PFSK-1 (cell line): ENCODE data around the gene VPS26B.

Source experiments
- FOXP2 ChIP-seq: optimal IDR thresholded peaks from 2 replicates; pipeline ENCODE3; 2011; ENCODE audit warnings: borderline replicate concordance, control low read depth, inconsistent platforms; ENCODE audit not compliant: insufficient read depth; ENCODE audit errors: extremely low read length, extremely low read depth
- POLR2AphosphoS5 ChIP-seq: IDR thresholded peaks from 2 replicates; pipeline ENCODE4 v1.6.1; 2012; ENCODE audit warnings: low read depth, mild to moderate bottlenecking, control low read depth, low read length, moderate library complexity
- SIN3A ChIP-seq: IDR thresholded peaks from 2 replicates; pipeline ENCODE4 v1.6.1; 2012; ENCODE audit warnings: mild to moderate bottlenecking, low read length, moderate library complexity, borderline replicate concordance; ENCODE audit not compliant: insufficient read depth
- TAF1 ChIP-seq: IDR thresholded peaks from 2 replicates; pipeline ENCODE4 v1.6.1; 2012; ENCODE audit warnings: low read length, control low read depth, borderline replicate concordance; ENCODE audit not compliant: insufficient read depth
- TF ChIP-seq, protein P1 (sequence below), 2 experiments: IDR thresholded peaks; 2 replicates each; pipeline versions ENCODE4 v1.6.1 to v1.8.0; 2011 to 2012; ENCODE audit warnings: low read depth in 2 of 2, low read length in 2 of 2, control low read depth in 1 of 2, inconsistent platforms in 1 of 2, mild to moderate bottlenecking in 1 of 2, moderate library complexity in 1 of 2; ENCODE audit not compliant: insufficient read depth in 1 of 2

The VPS26B gene

DNA sequence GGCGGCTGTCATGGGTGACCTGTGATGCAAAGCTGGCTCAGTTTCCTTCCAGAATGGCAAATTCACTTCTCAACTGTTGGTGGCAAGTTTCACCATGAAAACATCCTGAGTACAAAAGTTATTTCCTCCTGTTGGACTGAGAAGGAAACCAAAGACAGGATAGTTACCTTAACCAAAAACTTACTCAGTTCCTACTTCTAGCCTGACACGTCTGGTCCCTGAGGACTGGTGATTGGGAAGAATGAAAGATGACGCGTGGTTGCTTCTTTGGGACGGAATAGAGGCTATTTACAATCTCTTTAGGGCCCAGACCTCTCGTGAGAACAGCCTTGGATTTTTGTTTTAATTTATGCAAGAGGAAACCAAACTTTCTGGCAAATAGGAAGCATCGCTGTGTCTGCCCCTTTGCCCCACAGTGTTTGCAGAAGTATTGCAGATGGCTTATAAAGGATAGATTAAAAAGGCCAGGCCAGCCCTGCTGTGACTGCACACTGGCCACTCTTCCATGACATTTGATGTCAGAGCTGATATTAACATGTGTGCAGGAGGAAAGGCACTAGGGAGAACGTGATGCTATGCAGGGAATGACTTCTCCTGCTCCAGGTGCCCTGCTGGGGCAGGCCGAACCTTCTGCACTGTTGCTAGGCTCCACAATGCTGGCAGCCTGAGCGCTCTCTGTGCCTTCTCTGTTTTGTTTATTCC lies 7.6 kb downstream of the VPS26B start:
- TF ChIP-seq TAF1 (no peak), FOXP2 (no peak), SIN3A (no peak), POLR2AphosphoS5 (no peak)
- TF ChIP-seq, protein P1, sequence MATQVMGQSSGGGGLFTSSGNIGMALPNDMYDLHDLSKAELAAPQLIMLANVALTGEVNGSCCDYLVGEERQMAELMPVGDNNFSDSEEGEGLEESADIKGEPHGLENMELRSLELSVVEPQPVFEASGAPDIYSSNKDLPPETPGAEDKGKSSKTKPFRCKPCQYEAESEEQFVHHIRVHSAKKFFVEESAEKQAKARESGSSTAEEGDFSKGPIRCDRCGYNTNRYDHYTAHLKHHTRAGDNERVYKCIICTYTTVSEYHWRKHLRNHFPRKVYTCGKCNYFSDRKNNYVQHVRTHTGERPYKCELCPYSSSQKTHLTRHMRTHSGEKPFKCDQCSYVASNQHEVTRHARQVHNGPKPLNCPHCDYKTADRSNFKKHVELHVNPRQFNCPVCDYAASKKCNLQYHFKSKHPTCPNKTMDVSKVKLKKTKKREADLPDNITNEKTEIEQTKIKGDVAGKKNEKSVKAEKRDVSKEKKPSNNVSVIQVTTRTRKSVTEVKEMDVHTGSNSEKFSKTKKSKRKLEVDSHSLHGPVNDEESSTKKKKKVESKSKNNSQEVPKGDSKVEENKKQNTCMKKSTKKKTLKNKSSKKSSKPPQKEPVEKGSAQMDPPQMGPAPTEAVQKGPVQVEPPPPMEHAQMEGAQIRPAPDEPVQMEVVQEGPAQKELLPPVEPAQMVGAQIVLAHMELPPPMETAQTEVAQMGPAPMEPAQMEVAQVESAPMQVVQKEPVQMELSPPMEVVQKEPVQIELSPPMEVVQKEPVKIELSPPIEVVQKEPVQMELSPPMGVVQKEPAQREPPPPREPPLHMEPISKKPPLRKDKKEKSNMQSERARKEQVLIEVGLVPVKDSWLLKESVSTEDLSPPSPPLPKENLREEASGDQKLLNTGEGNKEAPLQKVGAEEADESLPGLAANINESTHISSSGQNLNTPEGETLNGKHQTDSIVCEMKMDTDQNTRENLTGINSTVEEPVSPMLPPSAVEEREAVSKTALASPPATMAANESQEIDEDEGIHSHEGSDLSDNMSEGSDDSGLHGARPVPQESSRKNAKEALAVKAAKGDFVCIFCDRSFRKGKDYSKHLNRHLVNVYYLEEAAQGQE (IDR thresholded peaks at IDR 0.05; ENCODE audit: insufficient read depth in 1 of 2, low read depth in 2 of 2, low read length in 2 of 2): no peak

DNA sequence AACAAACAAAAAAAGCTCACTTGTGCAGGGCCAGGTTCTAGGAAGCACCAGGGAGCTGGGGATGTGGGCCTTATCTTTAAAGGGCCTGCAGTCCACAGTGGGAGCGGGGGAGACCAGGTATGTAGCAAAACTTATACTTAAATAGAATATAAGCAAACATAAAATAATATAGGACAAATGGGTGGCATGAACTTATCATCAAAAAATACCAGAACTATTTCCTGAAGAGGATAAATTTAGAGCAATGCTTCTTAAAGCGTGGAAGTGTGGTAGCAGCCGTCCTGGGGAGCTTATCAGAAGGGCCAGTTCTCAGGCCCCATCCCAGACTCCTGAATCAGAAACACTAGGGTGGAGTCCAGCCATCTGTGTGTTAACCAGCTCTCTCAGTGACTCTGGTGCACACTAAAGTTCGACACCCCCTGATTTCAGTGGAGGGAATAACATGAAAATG lies 9.3 kb downstream of the VPS26B start:
- TF ChIP-seq SIN3A (no peak), TAF1 (no peak), POLR2AphosphoS5 (no peak), FOXP2 (no peak)
- TF ChIP-seq, protein P1 (IDR thresholded peaks at IDR 0.05; ENCODE audit: insufficient read depth in 1 of 2, low read depth in 2 of 2, low read length in 2 of 2): no peak

DNA sequence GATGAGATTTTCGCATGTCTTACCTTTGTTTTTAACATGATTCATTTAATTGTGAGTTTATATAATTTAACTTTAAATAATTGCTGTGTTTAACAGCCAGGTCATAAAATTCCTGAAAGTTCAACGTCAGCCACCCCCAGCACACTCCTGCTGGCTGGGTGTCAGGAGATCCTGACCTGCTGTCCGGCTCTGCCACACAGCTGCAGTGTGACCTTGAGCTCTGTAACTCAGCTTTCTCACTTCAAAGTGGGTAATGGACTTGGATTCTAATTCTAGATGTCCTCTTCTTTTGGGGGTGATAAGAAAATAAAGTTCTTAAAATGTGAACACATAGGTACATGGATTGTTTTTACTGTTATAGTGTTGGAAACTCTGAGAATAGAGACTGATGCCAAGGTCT lies 10.9 kb downstream of the VPS26B start:
- TF ChIP-seq SIN3A (no peak), TAF1 (no peak), FOXP2 (no peak), POLR2AphosphoS5 (no peak)
- TF ChIP-seq, protein P1 (IDR thresholded peaks at IDR 0.05; ENCODE audit: insufficient read depth in 1 of 2, low read depth in 2 of 2, low read length in 2 of 2): no peak

DNA sequence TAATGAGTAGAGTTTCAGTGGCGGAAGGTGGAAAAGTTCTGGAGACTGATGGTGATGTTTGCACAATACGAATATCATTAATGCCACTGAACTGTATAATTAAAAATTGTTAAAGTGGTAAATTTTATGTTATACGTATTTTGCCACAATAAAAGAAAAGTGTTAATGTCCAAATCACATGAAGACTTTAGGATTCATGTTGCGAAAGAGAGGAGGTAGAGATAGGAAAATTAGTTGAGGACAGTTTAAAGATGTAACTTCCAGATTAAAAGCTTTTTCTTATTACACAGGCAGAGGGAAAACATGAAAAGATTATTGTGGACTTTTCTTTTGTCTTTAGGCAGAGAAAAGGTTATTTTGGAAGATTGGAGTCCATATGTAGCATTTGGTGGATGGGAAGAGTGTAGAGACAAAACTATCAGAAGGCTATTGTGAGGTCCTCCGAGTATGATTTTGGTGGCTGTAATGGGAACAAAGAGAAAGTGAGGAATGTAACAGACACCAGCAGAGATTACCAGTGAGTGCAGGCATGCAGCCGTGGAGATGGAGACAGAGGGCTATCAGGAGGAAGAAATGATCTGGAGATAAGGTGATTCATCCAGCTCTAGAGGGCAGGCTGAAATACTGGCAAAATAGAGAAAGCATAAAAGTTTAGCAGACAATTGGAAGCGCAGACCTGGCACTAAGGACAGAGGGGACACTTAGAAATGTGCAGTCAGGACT lies 12.5 kb downstream of the VPS26B start:
- no peak for TF ChIP-seq TAF1
- no peak for TF ChIP-seq FOXP2
- TF ChIP-seq, protein P1 (IDR thresholded peaks at IDR 0.05; ENCODE audit: insufficient read depth in 1 of 2, low read depth in 2 of 2, low read length in 2 of 2): no peak
- TF ChIP-seq POLR2AphosphoS5: no peak
- no peak for TF ChIP-seq SIN3A
